Gastroesophageal sphincter (tissue), 3 donors: ENCODE results near the gene SFXN3.

Experiments
- CTCF ChIP-seq, 4 experiments: fragments of 200-600 bp in 2 of 4; fragments of 450-650 bp in 2 of 4; sonication (generic) in 1 of 4; IDR thresholded peaks; one replicate each; pipeline ENCODE4 v1.5.1; 2017 to 2019; ENCODE audit warnings: antibody characterized with exemption in 4 of 4, mild to moderate bottlenecking in 2 of 4, moderate library complexity in 2 of 4
- EP300 ChIP-seq: sonication (generic); formaldehyde crosslinking; IDR thresholded peaks from one replicate; pipeline ENCODE4 v1.6.1; 2017; ENCODE audit warnings: antibody characterized with exemption, mild to moderate bottlenecking
- POLR2A ChIP-seq, 2 donors: fragments of 450-650 bp; IDR thresholded peaks; one replicate each; pipeline ENCODE4 v1.6.1; 2017; ENCODE audit warnings: antibody characterized with exemption in 2 of 2, mild to moderate bottlenecking in 2 of 2, moderate library complexity in 1 of 2

DNA sequence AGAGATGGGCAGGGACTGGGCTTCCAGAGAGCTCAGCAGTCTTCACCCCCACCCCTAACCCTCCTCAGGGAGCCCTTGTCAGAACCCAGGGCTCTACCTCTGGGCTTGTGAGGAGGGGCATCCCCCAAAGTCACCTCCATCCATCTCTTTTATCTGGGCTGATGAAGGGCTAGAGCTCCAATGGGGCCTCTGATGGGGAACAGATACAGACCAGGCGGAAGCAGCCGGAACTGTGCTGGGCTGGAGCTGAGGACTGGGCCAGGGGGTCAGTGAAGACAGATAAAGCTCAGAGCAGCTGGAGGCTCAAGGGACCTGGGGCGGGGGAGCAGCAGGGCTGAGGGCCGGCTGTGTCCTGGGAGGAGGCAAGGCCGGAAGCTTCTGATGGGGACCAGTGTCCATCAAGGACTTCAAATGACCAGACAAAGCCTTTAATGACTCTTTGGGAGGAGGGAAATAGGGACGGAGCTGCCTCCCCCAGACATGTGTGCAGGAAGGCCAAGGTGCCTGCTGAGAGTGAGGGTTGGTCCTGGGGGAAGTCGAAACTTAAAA lies 40.9 kb downstream of the SFXN3 start:
- no peak for TF ChIP-seq CTCF (IDR thresholded peaks at IDR 0.05)
- TF ChIP-seq EP300, result no peak
- no peak for TF ChIP-seq POLR2A (IDR thresholded peaks at IDR 0.05)
